ENCODE data around the gene HAS3.

HAS3 gene

GRCh38 chr16:69166221-69166833 lies 60.9 kb downstream of the HAS3 start:
- Histone ChIP-seq H3K36me3 (ENCODE audit: control insufficient read depth, insufficient read depth, low read length) (no peaks in the 10 kb centered on the region), H3K4me2 (ENCODE audit: low read length) (no peak overlapping the region), H2AFZ (no peak overlapping the region), H3K9me3 (ENCODE audit: control insufficient read depth, low read length) (no peaks in the 10 kb centered on the region), H3K79me2 (no peaks in the 10 kb centered on the region), H3K27me3 (ENCODE audit: control insufficient read depth, insufficient read depth, low read length) (no peaks in the 10 kb centered on the region), H3K4me3 (ENCODE audit: low read depth, low read length) (no peak overlapping the region), H3K9ac (no peak overlapping the region), H3K27ac (no peak overlapping the region), H3K4me1 (peaks cover 4% of the 10 kb centered on the region)
- no peak for TF ChIP-seq CTCF (IDR thresholded peaks at IDR 0.05)

DNA sequence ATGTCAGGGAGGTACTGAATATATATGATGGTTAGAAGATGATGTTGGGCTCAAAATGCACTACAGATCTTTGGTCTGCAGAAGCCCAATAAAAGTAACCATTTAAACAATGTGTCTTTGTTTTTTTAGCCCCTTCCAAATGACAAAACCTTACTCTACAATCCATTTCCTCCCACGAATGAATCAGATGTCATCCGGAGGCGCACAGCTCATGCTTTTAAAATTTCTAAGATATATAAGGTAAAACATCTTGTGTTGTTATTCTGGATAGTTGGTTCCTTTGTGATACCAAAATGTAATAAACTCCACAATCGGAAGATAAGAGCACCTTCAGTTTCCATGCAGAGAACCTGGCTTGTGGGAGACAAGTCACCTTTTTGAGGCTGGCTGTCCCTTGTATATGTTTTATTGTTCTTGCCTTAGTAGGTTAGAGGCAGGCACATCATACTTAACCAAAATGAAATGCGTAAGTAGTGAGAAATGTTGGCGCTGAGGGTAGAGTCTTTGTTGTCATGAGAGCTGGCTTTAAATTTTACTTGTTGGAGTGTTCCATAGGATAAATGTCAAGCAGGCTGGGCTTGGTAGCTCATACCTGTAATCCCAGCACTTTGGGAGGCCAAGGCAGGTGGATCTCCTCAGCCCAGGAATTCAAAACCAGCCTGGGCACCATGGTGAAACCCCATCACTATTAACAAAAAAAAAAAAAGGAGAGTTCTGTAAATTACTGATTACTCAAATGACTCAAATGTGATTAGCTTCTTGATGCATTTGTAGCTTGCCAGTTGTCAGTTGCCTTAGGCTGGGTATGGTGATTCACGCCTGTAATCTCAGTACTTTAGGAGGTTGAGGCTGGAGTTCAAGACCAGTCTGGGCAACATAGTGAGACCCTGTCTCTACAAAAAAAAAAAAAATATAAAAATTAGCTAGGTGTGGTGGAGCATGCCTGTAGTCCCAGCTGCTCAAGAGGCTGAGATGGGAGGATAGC lies 61.8 kb downstream of the HAS3 start:
- Histone ChIP-seq H3K27ac (no peak overlapping the region), H3K36me3 (ENCODE audit: control insufficient read depth, insufficient read depth, low read length) (no peaks in the 10 kb centered on the region), H3K4me2 (ENCODE audit: low read length) (no peak overlapping the region), H3K27me3 (ENCODE audit: control insufficient read depth, insufficient read depth, low read length) (no peaks in the 10 kb centered on the region), H3K79me2 (no peaks in the 10 kb centered on the region), H3K9me3 (ENCODE audit: control insufficient read depth, low read length) (no peaks in the 10 kb centered on the region), H2AFZ (no peak overlapping the region), H3K9ac (no peak overlapping the region), H3K4me1 (peaks cover 11% of the 10 kb centered on the region), H3K4me3 (ENCODE audit: low read depth, low read length) (no peak overlapping the region)
- no peak for TF ChIP-seq CTCF (IDR thresholded peaks at IDR 0.05)
